Measurements from ENCODE around the gene CISD1.

The CISD1 gene

GRCh38 chr10:58328233-58328632 is 59.3 kb downstream of the CISD1 start:
- H3K4me2 ChIP-seq, result peak overlapping the region in 2 of 11 experiments; percentile 52 to 67; a peak in 3 of 22 replicates
- no peak overlapping the region for H3K27ac ChIP-seq
- peaks cover 1 to 63% (median 4%) of the 10 kb centered on the region in 10 experiments; a peak in 18 of 20 replicates for H3K4me1 ChIP-seq
- H3K36me3 ChIP-seq, result no peaks in the 10 kb centered on the region
- H3K27me3 ChIP-seq, result no peaks in the 10 kb centered on the region
- no peak overlapping the region for H3K4me3 ChIP-seq
- no peaks in the 10 kb centered on the region for H4K20me1 ChIP-seq
- H3K9ac ChIP-seq, result no peak overlapping the region
- H3K9me3 ChIP-seq (replicated peaks in 1 of 11), result peaks cover 0 to 18% (median 7%) of the 10 kb centered on the region in 11 experiments; a peak in 6 of 22 replicates
- TF ChIP-seq Cebpa-rat (IDR thresholded peaks at IDR 0.05), result no peak

DNA sequence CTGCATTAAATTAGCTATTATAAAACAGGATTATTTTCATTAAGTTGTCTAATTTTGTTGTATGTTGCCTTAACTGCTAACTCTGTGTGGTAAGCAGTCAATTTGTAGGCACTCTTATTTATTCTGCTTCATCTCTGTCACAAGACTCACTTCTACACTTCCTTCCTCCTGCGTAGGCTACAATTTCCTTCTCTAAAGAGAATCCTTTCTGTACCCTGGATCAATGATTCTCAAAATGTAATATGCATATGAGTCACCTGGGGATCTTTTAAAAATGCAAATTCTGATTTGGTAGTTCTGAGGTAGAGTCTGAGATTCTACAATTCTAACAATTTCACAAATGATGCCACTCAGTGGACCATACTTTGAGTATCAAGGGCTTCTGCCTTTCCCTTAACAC is 61.5 kb downstream of the CISD1 start:
- Histone ChIP-seq H3K9me3 (replicated peaks in 1 of 11) (peaks cover 0 to 18% (median 7%) of the 10 kb centered on the region in 11 experiments; a peak in 6 of 22 replicates), H3K4me3 (no peak overlapping the region), H3K36me3 (no peaks in the 10 kb centered on the region), H4K20me1 (peaks cover 0 to 6% (median 3%) of the 10 kb centered on the region in 11 experiments; a peak in 12 of 22 replicates), H3K4me1 (peaks cover 0 to 59% (median 5%) of the 10 kb centered on the region in 10 experiments; a peak in 10 of 20 replicates), H3K27me3 (no peaks in the 10 kb centered on the region), H3K4me2 (peak overlapping the region in 5 of 11 experiments; percentile 2 to 67 (median 40); a peak in 7 of 22 replicates), H3K27ac (peak overlapping the region in 2 of 11 experiments; percentile 48 to 62; a peak in 3 of 22 replicates), H3K9ac (no peak overlapping the region)
- TF ChIP-seq Cebpa-rat (IDR thresholded peaks at IDR 0.05), result no peak

DNA sequence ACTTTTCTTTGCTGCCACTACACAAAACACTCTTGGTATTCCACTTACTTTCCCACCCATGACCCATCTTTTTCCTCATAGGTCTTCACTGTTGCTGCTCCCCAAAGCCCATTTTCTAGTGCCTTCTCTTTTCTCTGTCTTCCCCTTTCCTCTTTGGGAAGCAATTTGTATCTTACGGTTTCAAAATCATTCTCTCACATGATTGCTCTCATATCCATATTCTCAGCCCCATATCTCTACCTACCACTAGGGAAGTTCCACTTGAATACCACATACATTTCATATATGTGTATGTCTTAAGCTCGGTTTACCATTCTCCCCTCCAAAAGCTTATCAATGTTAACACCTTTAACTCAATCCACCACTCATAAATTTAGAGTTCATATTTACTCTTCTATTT is 62.7 kb downstream of the CISD1 start:
- peaks cover 9 to 66% (median 14%) of the 10 kb centered on the region in 10 experiments for H3K4me1 ChIP-seq
- H3K9me3 ChIP-seq (replicated peaks in 1 of 11), result peaks cover 0 to 18% (median 7%) of the 10 kb centered on the region in 11 experiments; a peak in 6 of 22 replicates
- peaks cover 8 to 18% (median 15%) of the 10 kb centered on the region in 11 experiments; a peak in 19 of 22 replicates for H4K20me1 ChIP-seq
- peaks cover 0 to under 1% (median 0%) of the 10 kb centered on the region in 11 experiments; a peak in 1 of 22 replicates for H3K36me3 ChIP-seq
- no peak overlapping the region for H3K4me3 ChIP-seq
- H3K9ac ChIP-seq, result no peak overlapping the region
- peak overlapping the region in 1 of 11 experiments; percentile 62; a peak in 3 of 22 replicates for H3K27ac ChIP-seq
- TF ChIP-seq Cebpa-rat (IDR thresholded peaks at IDR 0.05), result no peak
- H3K4me2 ChIP-seq, result peak overlapping the region in 3 of 11 experiments; percentile 40 to 67 (median 66); a peak in 6 of 22 replicates
- H3K27me3 ChIP-seq, result no peaks in the 10 kb centered on the region

- peaks cover 0 to 25% (median 4%) of the 10 kb centered on the region in 11 experiments; a peak in 6 of 22 replicates for H3K36me3 ChIP-seq
- H3K27me3 ChIP-seq, result no peaks in the 10 kb centered on the region
- no peak for TF ChIP-seq Cebpa-rat (IDR thresholded peaks at IDR 0.05)
- peaks cover 21 to 49% (median 44%) of the 10 kb centered on the region in 11 experiments; a peak in 19 of 22 replicates for H4K20me1 ChIP-seq
- H3K27ac ChIP-seq, result peak within 1 kb of the TSS; percentile 83 to 94 (median 88)
- H3K9me3 ChIP-seq (replicated peaks in 1 of 11), result no peaks in the 10 kb centered on the region
- peak within 1 kb of the TSS; percentile 75 to 96 (median 84) for H3K4me2 ChIP-seq
- peak within 1 kb of the TSS; percentile 90 to 98 (median 93) for H3K9ac ChIP-seq
- peaks cover 10 to 77% (median 22%) of the 10 kb centered on the region in 10 experiments for H3K4me1 ChIP-seq
- peak within 1 kb of the TSS; percentile 87 to 99 (median 97) for H3K4me3 ChIP-seq
These were observed 65.9 kb downstream of the CISD1 start, which contains the start of gene UBE2D1 for GRCh38 chr10:58334817-58335305. TSS of gene UBE2D1 (plus strand) at chr10:58335006. CDS start at chr10:58335202, 196 bp downstream.

DNA sequence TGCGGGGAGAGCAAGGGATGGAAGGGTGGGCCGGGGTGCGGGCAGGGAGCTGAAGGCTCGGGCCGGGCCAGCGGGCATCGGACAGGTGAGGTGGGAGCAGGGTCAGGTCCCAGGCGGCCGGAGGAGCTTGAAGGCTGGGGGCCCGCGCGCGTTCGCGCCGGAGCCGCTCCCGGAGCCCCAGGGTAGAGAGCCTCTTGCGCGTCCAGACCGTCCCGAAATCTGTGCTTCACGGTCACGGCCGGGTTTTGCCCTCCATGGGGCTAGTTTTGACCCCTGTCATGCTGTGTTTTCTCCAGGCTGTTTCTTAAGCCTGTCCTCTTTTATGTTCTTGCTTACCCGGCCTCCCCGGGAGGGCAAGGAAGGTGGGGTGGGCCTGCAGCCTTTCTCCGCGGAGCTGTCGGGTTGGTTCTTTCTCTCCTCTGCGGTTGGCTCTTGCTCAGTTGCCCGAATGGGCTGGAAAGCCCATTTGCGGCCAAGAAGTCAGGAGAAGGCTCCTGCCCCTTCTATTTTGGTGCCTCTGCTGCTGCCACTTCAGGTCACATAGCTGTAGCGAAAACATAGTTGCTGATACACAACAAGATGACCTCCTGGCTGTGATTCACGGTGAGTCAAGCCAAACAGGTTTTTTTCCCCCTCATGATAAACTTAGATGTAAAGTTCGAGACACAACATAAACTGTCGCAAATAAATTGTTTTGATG is 66.5 kb downstream of the CISD1 start:
- Histone ChIP-seq H3K9ac (peak overlapping the region; percentile 90 to 98 (median 93)), H3K4me1 (peaks cover 14 to 77% (median 27%) of the 10 kb centered on the region in 10 experiments), H3K9me3 (replicated peaks in 1 of 11) (no peaks in the 10 kb centered on the region), H3K27ac (peak overlapping the region; percentile 83 to 94 (median 88)), H3K36me3 (peaks cover 0 to 25% (median 4%) of the 10 kb centered on the region in 11 experiments; a peak in 6 of 22 replicates), H3K27me3 (no peaks in the 10 kb centered on the region), H4K20me1 (peaks cover 21 to 55% (median 50%) of the 10 kb centered on the region in 11 experiments; a peak in 19 of 22 replicates), H3K4me2 (peak overlapping the region; percentile 75 to 96 (median 84)), H3K4me3 (peak overlapping the region; percentile 87 to 99 (median 97))
- TF ChIP-seq Cebpa-rat (IDR thresholded peaks at IDR 0.05), result no peak

- no peaks in the 10 kb centered on the region for H3K27me3 ChIP-seq
- H3K9ac ChIP-seq, result peak overlapping the region; percentile 90 to 98 (median 93); a peak in 16 of 22 replicates
- H3K36me3 ChIP-seq, result peaks cover 0 to 25% (median 4%) of the 10 kb centered on the region in 11 experiments; a peak in 6 of 22 replicates
- H3K9me3 ChIP-seq (replicated peaks in 1 of 11), result no peaks in the 10 kb centered on the region
- no peak for TF ChIP-seq Cebpa-rat (IDR thresholded peaks at IDR 0.05)
- peak overlapping the region; percentile 75 to 96 (median 84) for H3K4me2 ChIP-seq
- H3K4me1 ChIP-seq, result peaks cover 22 to 77% (median 35%) of the 10 kb centered on the region in 10 experiments
- H3K27ac ChIP-seq, result peak overlapping the region in 3 of 11 experiments; percentile 88 to 92 (median 88); a peak in 5 of 22 replicates
- H3K4me3 ChIP-seq, result peak overlapping the region; percentile 87 to 99 (median 97); a peak in 19 of 20 replicates
- peaks cover 24 to 63% (median 57%) of the 10 kb centered on the region in 11 experiments; a peak in 19 of 22 replicates for H4K20me1 ChIP-seq
These were observed 67.3 kb downstream of the CISD1 start for GRCh38 chr10:58336242-58336641.

All from BLaER1 treated with 17β-estradiol and CSF1 and Interleukin-3, amounts not matched to agents 10 nM and 100 nM (cell line).